H9 (cell line): ENCODE data around the gene SRSF6. TPM values are rescaled to one million over a fixed set of nuclear protein-coding genes. Genes with fewer than 3 reads are reported as not detected.
"Not testable (repeated sequence)": the region's sequence is repeated elsewhere in the genome, so short reads cannot be mapped to it uniquely, and the experiment has no call there.

ENCODE experiments used
- DNase-seq: peaks from one replicate; pipeline ENCODE4 v3.0.0-alpha.2; 2017
- H2AFZ ChIP-seq: one replicate; pipeline ENCODE4 v1.6.1; 2013; ENCODE audit warnings: mild to moderate bottlenecking, low read length, control low read depth, moderate library complexity
- H2AK5ac ChIP-seq: 2 replicates; pipeline ENCODE4 v1.6.1; 2013; ENCODE audit warnings: low read length, control low read depth, mixed read lengths; ENCODE audit not compliant: insufficient read length
- H2BK120ac ChIP-seq: one replicate; pipeline ENCODE4 v1.6.1; 2013; ENCODE audit warnings: low read depth, mild to moderate bottlenecking, low read length, control low read depth, inconsistent platforms; ENCODE audit not compliant: poor library complexity, severe bottlenecking
- H2BK12ac ChIP-seq: 2 replicates; pipeline ENCODE4 v1.6.1; 2013; ENCODE audit warnings: low read length, control low read depth, mixed read lengths, low read depth; ENCODE audit not compliant: insufficient read length
- H2BK15ac ChIP-seq: 2 replicates; pipeline ENCODE4 v1.6.1; 2013; ENCODE audit warnings: low read depth, low read length, control low read depth
- H2BK20ac ChIP-seq: one replicate; pipeline ENCODE4 v1.6.1; 2013; ENCODE audit warnings: low read depth, mild to moderate bottlenecking, low read length, control low read depth, inconsistent platforms; ENCODE audit not compliant: poor library complexity, severe bottlenecking
- H2BK5ac ChIP-seq: 2 replicates; pipeline ENCODE4 v1.6.1; 2013; ENCODE audit warnings: low read length, control low read depth, mixed read lengths; ENCODE audit not compliant: insufficient read length
- H3K14ac ChIP-seq: 2 replicates; pipeline ENCODE4 v1.6.1; 2013; ENCODE audit warnings: low read length, control low read depth; ENCODE audit not compliant: insufficient read depth
- H3K18ac ChIP-seq: 2 replicates; pipeline ENCODE4 v1.6.1; 2013; ENCODE audit warnings: low read depth, mild to moderate bottlenecking, mixed read lengths, low read length, control low read depth; ENCODE audit not compliant: insufficient read length
- H3K23ac ChIP-seq: 2 replicates; pipeline ENCODE4 v1.6.1; 2013; ENCODE audit warnings: low read length, control low read depth, mixed read lengths, low read depth; ENCODE audit not compliant: insufficient read length
- H3K23me2 ChIP-seq: 2 replicates; pipeline ENCODE4 v1.6.1; 2013; ENCODE audit warnings: low read depth, mild to moderate bottlenecking, mixed read lengths, low read length, control low read depth; ENCODE audit not compliant: insufficient read length, poor library complexity, severe bottlenecking
- H3K27ac ChIP-seq: 2 replicates; pipeline ENCODE4 v1.5.1; 2013; ENCODE audit warnings: low read length, control low read depth, mixed read lengths, low read depth; ENCODE audit not compliant: insufficient read length
- H3K27me3 ChIP-seq: 2 replicates; pipeline ENCODE4 v1.6.1; 2013; ENCODE audit warnings: low read length, control low read depth, inconsistent platforms; ENCODE audit not compliant: insufficient read depth
- H3K4ac ChIP-seq: 2 replicates; pipeline ENCODE4 v1.6.1; 2013; ENCODE audit warnings: low read depth, mild to moderate bottlenecking, control low read depth, inconsistent platforms, low read length, moderate library complexity
- H3K4me1 ChIP-seq: 2 replicates; pipeline ENCODE4 v1.6.1; 2013; ENCODE audit warnings: low read length, control low read depth, inconsistent platforms; ENCODE audit not compliant: insufficient read depth
- H3K4me2 ChIP-seq: 2 replicates; pipeline ENCODE4 v1.6.1; 2013; ENCODE audit warnings: low read length, control low read depth, mixed read lengths; ENCODE audit not compliant: insufficient read length, insufficient read depth
- H3K56ac ChIP-seq: 2 replicates; pipeline ENCODE4 v1.6.1; 2013; ENCODE audit warnings: low read depth, mild to moderate bottlenecking, mixed read lengths, low read length, control low read depth; ENCODE audit not compliant: insufficient read length
- H3K79me1 ChIP-seq: 2 replicates; pipeline ENCODE4 v1.6.1; 2013; ENCODE audit warnings: low read depth, mild to moderate bottlenecking, moderate library complexity, low read length, control low read depth, inconsistent platforms; ENCODE audit not compliant: insufficient read depth, poor library complexity, severe bottlenecking
- H3K79me2 ChIP-seq: 2 replicates; pipeline ENCODE4 v1.6.1; 2013; ENCODE audit warnings: low read length, control low read depth, inconsistent platforms; ENCODE audit not compliant: insufficient read depth
- H3K9ac ChIP-seq: 2 replicates; pipeline ENCODE4 v1.6.1; 2013; ENCODE audit warnings: low read length, control low read depth, mixed read lengths; ENCODE audit not compliant: insufficient read length; ENCODE audit errors: extremely low read depth
- H3K9me3 ChIP-seq: one replicate; pipeline ENCODE4 v1.6.1; 2013; ENCODE audit warnings: low read depth, low read length, inconsistent platforms; ENCODE audit not compliant: control insufficient read depth
- H3T11ph ChIP-seq: one replicate; pipeline ENCODE4 v1.6.1; 2013; ENCODE audit warnings: mild to moderate bottlenecking, low read length, control low read depth, inconsistent platforms
- H4K20me1 ChIP-seq: one replicate; pipeline ENCODE4 v1.6.1; 2013; ENCODE audit not compliant: control insufficient read depth, insufficient read length, insufficient read depth
- H4K5ac ChIP-seq: 2 replicates; pipeline ENCODE4 v1.6.1; 2013; ENCODE audit warnings: low read depth, mild to moderate bottlenecking, mixed read lengths, low read length, control low read depth; ENCODE audit not compliant: insufficient read length
- H4K8ac ChIP-seq: replicated peaks from 2 replicates; pipeline ENCODE4 v1.6.1; 2013; ENCODE audit warnings: low read length, control low read depth, mixed read lengths, low read depth; ENCODE audit not compliant: insufficient read length
- H4K91ac ChIP-seq: 2 replicates; pipeline ENCODE4 v1.6.1; 2013; ENCODE audit warnings: low read depth, mild to moderate bottlenecking, moderate library complexity, mixed read lengths, low read length, control low read depth; ENCODE audit not compliant: insufficient read length
- H3K27ac Mint-ChIP-seq, 3 experiments: 2 replicates in 2 of 3; 3 replicates in 1 of 3; pipeline ENCODE4 v1.8.0; 2020 to 2021; ENCODE audit warnings: mixed read lengths in 3 of 3, mild to moderate bottlenecking in 1 of 3, moderate library complexity in 1 of 3
- H3K27me3 Mint-ChIP-seq: 2 replicates; pipeline ENCODE4 v1.8.0; 2021; ENCODE audit warnings: low read depth, mild to moderate bottlenecking, moderate library complexity, mixed read lengths
- H3K36me3 Mint-ChIP-seq, 3 experiments: 2 replicates in 2 of 3; 3 replicates in 1 of 3; pipeline ENCODE4 v1.8.0; 2020 to 2021; ENCODE audit warnings: low read depth in 3 of 3, mixed read lengths in 3 of 3; ENCODE audit not compliant: insufficient read depth in 1 of 3
- H3K4me1 Mint-ChIP-seq, 2 experiments: 2 replicates each; pipeline ENCODE4 v1.8.0; 2020; ENCODE audit warnings: mixed read lengths in 2 of 2
- H3K4me3 Mint-ChIP-seq, 2 experiments: 2 replicates in 1 of 2; 3 replicates in 1 of 2; pipeline ENCODE4 v1.8.0; 2020 to 2021; ENCODE audit warnings: mild to moderate bottlenecking in 2 of 2, mixed read lengths in 2 of 2, moderate library complexity in 1 of 2
- H3K9me3 Mint-ChIP-seq, 2 experiments: 2 replicates in 1 of 2; 3 replicates in 1 of 2; pipeline ENCODE4 v1.8.0; 2020; ENCODE audit warnings: mild to moderate bottlenecking in 2 of 2, mixed read lengths in 2 of 2, moderate library complexity in 1 of 2
- WGBS: extraction: QIAGEN DNeasy Blood & Tissue Kit; methylation state at CpG from one replicate; pipeline ENCODE4 v1.1.7; 2013; ENCODE audit warnings: missing lambda C conversion rate, low lambda C conversion rate, mixed read lengths; ENCODE audit not compliant: insufficient read length; ENCODE audit errors: extremely low coverage; 5-methylcytosine and 5-hydroxymethylcytosine counted together
- total RNA-seq: library from RNA; stranded (reverse); gene quantifications from 2 replicates; pipeline ENCODE4 v1.2.1, GENCODE V29; 2021
- TF ChIP-seq, protein P1 (sequence below): fragments of 200-600 bp; sonication (generic); conservative IDR thresholded peaks from 3 replicates; pipeline ENCODE4 v1.8.0; 2021; ENCODE audit warnings: antibody characterized with exemption, mild to moderate bottlenecking

The SRSF6 gene
- total RNA-seq, 1 experiment from 2014 or later: 336 TPM

DNA sequence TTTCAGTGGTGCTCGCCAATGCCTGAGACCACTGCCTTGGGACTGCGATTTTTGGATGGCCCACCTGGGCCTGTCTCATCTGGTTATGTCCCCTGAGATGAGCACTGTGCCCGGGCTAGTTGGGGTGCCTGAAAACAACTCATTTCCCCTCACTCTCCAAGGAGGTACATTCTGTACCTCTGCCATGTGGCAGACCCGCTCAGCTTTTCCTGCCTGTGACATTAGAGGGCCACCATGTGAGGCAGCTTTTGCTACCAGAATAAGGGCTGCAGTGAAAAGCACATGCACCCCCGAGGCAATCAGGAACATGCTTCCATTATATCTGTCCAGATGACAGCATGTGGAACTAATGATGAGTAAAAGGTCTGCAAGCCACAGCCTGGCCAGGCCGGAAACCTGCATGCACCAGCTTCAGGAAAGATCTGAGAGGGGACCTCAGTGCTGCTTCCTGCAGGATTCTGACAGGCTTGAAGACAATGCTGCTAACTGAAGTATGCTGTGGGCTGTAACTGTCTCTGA is 11.3 kb upstream of the SRSF6 start:
- Histone ChIP-seq H3K23me2 (no peaks in the 10 kb centered on the region), H2BK120ac (no peak overlapping the region), H3K4me2 (no peak overlapping the region), H2AFZ (no peak overlapping the region), H3K56ac (no peak overlapping the region), H3K79me2 (no peaks in the 10 kb centered on the region), H2BK5ac (no peak overlapping the region), H3K23ac (no peak overlapping the region), H3K9ac (no peak overlapping the region), H3K18ac (no peak overlapping the region), H3K79me1 (no peaks in the 10 kb centered on the region), H4K8ac (no peak overlapping the region), H3K27ac (no peak overlapping the region), H3K27me3 (no peaks in the 10 kb centered on the region), H3K14ac (no peak overlapping the region), H2BK15ac (no peak overlapping the region), H2AK5ac (no peak overlapping the region), H2BK20ac (no peak overlapping the region), H4K91ac (no peak overlapping the region), H3K4ac (no peak overlapping the region), H3T11ph (no peak overlapping the region), H4K20me1 (no peaks in the 10 kb centered on the region), H3K4me1 (no peaks in the 10 kb centered on the region; the same call in 1 of the 2 replicates), H3K9me3 (no peaks in the 10 kb centered on the region), H4K5ac (no peak overlapping the region), H2BK12ac (no peak overlapping the region)
- H3K4me1 Mint-ChIP-seq: peaks cover 0 to 19% of the 10 kb centered on the region in 2 experiments; a peak in 3 of 4 replicates
- no peaks in the 10 kb centered on the region for H3K9me3 Mint-ChIP-seq
- no peak overlapping the region for H3K4me3 Mint-ChIP-seq
- H3K27ac Mint-ChIP-seq: no peak overlapping the region
- peaks cover 3% of the 10 kb centered on the region for H3K27me3 Mint-ChIP-seq
- DNase-seq: no peak
- TF ChIP-seq, protein P1, sequence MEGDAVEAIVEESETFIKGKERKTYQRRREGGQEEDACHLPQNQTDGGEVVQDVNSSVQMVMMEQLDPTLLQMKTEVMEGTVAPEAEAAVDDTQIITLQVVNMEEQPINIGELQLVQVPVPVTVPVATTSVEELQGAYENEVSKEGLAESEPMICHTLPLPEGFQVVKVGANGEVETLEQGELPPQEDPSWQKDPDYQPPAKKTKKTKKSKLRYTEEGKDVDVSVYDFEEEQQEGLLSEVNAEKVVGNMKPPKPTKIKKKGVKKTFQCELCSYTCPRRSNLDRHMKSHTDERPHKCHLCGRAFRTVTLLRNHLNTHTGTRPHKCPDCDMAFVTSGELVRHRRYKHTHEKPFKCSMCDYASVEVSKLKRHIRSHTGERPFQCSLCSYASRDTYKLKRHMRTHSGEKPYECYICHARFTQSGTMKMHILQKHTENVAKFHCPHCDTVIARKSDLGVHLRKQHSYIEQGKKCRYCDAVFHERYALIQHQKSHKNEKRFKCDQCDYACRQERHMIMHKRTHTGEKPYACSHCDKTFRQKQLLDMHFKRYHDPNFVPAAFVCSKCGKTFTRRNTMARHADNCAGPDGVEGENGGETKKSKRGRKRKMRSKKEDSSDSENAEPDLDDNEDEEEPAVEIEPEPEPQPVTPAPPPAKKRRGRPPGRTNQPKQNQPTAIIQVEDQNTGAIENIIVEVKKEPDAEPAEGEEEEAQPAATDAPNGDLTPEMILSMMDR: no peak
- no peaks in the 10 kb centered on the region; a peak in 1 of 7 replicates for H3K36me3 Mint-ChIP-seq
- no CpG with 5 or more reads among the region's 6 CpGs for WGBS

DNA sequence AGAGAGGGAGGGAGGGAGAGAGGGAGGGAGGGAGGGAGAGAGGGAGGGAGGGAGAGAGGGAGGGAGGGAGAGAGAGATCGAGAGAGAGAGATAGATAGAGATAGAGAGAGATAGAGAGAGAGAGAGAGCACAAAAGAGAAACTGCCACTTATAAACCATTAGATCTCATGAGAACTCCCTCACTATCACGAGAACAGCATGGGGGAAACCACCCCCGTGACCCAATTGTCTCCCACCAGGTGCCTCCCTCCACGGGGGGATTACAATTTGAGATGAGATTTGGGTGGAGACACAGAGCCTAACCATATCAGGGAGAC is 9.3 kb upstream of the SRSF6 start:
- H3K18ac ChIP-seq, H3K14ac ChIP-seq, H2BK12ac ChIP-seq, H4K5ac ChIP-seq, H4K91ac ChIP-seq, H3K79me1 ChIP-seq, H3K36me3 Mint-ChIP-seq, H3K23me2 ChIP-seq, H2BK20ac ChIP-seq, H3K4me1 ChIP-seq, H3K4ac ChIP-seq, H2BK15ac ChIP-seq, H3K9me3 ChIP-seq, H3K56ac ChIP-seq, H3K9me3 Mint-ChIP-seq, H4K20me1 ChIP-seq, H3K27ac ChIP-seq, H3T11ph ChIP-seq, H3K27me3 Mint-ChIP-seq, H3K4me2 ChIP-seq, H3K9ac ChIP-seq, H2AFZ ChIP-seq, H2BK5ac ChIP-seq, H3K79me2 ChIP-seq, DNase-seq, H3K27me3 ChIP-seq, H2AK5ac ChIP-seq, H2BK120ac ChIP-seq, H3K27ac Mint-ChIP-seq, H3K23ac ChIP-seq, H4K8ac ChIP-seq, H3K4me3 Mint-ChIP-seq: not testable (repeated sequence)
- H3K4me1 Mint-ChIP-seq: peaks cover 7 to 24% of the 10 kb centered on the region in 2 experiments
- 44% methylated on average over 1 of the region's 4 CpGs for WGBS
